RWPE1 (cell line): ENCODE results near the gene LRRC8C.
"Not testable (repeated sequence)": the region's sequence is repeated elsewhere in the genome, so short reads cannot be mapped to it uniquely, and the experiment has no call there.

Experiments used
- CTCF ChIA-PET: fragments of 350-600 bp; sonication (Branson Sonifier 250); formaldehyde crosslinking; extraction: SDS; loops from one replicate; lab custom pipeline; 2021; lab: Yijun Ruan, JAX
- POLR2A ChIA-PET: fragments of 400-600 bp; formaldehyde crosslinking; extraction: SDS; loops from one replicate; lab custom pipeline; 2020; ENCODE audit warnings: antibody characterized with exemption; ENCODE audit not compliant: low non-redundant PET; lab: Yijun Ruan, JAX
- DNase-seq: peaks from one replicate; pipeline ENCODE4 v3.0.0; 2012; ENCODE audit warnings: low spot score
- H3K27ac ChIP-seq: fragments of 450-650 bp; 2 replicates; pipeline ENCODE4 v1.5.1; 2017
- CTCF ChIP-seq: fragments of 450-650 bp; conservative IDR thresholded peaks from 2 replicates; pipeline ENCODE4 v1.5.1; 2017; ENCODE audit warnings: low read depth, mild to moderate bottlenecking

LRRC8C gene

DNA sequence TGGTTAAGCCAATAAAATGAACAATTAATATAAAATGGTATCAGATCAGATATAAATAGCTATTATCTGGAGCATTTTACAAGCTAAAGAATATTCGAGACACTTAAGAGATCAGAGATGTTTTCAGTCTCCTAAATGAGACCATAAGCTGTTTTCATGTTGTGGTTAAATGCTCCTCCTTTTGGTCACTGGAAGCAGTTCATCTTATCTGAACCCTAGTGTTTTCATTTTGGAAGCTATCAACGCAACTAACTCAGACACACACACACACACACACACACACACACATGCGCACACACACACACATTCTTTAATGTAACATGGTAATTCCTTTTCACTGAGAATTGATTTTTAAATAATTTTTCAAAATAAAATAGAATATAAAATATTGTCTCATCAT, 10.0 kb upstream of the LRRC8C start:
- ChIA-PET POLR2A (no interaction called here), CTCF (interaction anchor here (0.5 to 0.7 kb wide), 2 partner anchors 27 to 164 kb away, joined by 3 to 6 read pairs; no protein-coding TSS in a partner anchor)
- no peak for DNase-seq
- H3K27ac ChIP-seq, result no peak overlapping the region
- TF ChIP-seq CTCF, result no peak

GRCh38 chr1:89624314-89624713, 8.6 kb upstream of the LRRC8C start:
- CTCF ChIA-PET, result interaction anchor here (0.6 kb wide), 1 partner anchor 49 kb away, joined by 4 read pairs; no protein-coding TSS in a partner anchor
- no peak overlapping the region for H3K27ac ChIP-seq
- DNase-seq, result no peak
- POLR2A ChIA-PET, result no interaction called here
- TF ChIP-seq CTCF, result no peak

DNA sequence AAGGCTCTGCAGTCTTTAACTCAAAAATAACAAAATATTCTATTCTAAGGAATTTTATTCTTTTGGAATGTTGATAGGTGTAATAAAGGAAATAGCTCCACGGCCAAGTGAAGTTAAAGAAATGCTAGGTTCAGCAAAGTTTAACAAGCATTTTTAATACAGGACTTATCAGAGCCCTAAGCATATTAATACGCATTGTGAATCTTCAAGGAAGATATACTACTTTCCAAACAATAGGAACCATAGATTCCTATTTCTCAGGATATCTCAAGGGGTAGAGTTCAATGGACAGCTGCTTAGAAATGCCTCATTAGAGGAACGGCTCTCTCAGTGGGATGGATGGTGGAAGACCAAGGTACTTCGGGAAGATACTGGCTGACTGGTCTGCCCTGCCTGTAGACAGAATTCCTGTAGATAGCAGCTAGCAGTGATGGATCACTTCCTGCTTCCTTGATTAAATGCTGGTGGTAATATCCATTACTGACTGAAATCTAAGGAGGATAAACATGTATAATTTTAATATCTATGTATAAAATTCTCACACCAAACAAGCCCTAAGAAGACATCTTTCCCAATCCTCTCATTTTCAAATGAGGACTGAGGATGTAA, 8.1 kb upstream of the LRRC8C start:
- TF ChIP-seq CTCF, result no peak
- H3K27ac ChIP-seq, result no peak overlapping the region
- no peak for DNase-seq
- ChIA-PET POLR2A (no interaction called here), CTCF (interaction anchor here (0.6 kb wide), 1 partner anchor 9 kb away, joined by 3 read pairs; no protein-coding TSS in a partner anchor)

- H3K27ac ChIP-seq, result no peak overlapping the region
- ChIA-PET CTCF (no interaction called here), POLR2A (no interaction called here)
- DNase-seq, result no peak
- TF ChIP-seq CTCF, result no peak
Measured at GRCh38 chr1:89627596-89627962, 5.3 kb upstream of the LRRC8C start.

GRCh38 chr1:89629146-89629545, 3.8 kb upstream of the LRRC8C start:
- ChIA-PET POLR2A (no interaction called here), CTCF (interaction anchor here (1.1 kb wide), 1 partner anchor 13 kb away, joined by 3 read pairs; no protein-coding TSS in a partner anchor)
- H3K27ac ChIP-seq, result no peak overlapping the region
- TF ChIP-seq CTCF, result no peak
- DNase-seq, result no peak

GRCh38 chr1:89629600-89629999, 3.3 kb upstream of the LRRC8C start:
- DNase-seq, POLR2A ChIA-PET: not testable (repeated sequence)
- CTCF ChIA-PET, result interaction anchor here (1.1 kb wide), 1 partner anchor 14 kb away, joined by 3 read pairs; no protein-coding TSS in a partner anchor

GRCh38 chr1:89630048-89630447, 2.9 kb upstream of the LRRC8C start:
- ChIA-PET CTCF (interaction anchor here (1.1 kb wide), 1 partner anchor 14 kb away, joined by 3 read pairs; no protein-coding TSS in a partner anchor), POLR2A (no interaction called here)
- no peak overlapping the region for H3K27ac ChIP-seq
- no peak for TF ChIP-seq CTCF
- no peak for DNase-seq

More at GRCh38 chr1:89629600-89629999, 3.3 kb upstream of the LRRC8C start:
- not testable (repeated sequence) for H3K27ac ChIP-seq
